ENCODE data around the gene USHBP1. TPM values are rescaled to one million over a fixed set of nuclear protein-coding genes. Genes with fewer than 3 reads are reported as not detected.

The USHBP1 gene
- total RNA-seq, 1 donor from 2014 or later: 0.29 TPM

DNA sequence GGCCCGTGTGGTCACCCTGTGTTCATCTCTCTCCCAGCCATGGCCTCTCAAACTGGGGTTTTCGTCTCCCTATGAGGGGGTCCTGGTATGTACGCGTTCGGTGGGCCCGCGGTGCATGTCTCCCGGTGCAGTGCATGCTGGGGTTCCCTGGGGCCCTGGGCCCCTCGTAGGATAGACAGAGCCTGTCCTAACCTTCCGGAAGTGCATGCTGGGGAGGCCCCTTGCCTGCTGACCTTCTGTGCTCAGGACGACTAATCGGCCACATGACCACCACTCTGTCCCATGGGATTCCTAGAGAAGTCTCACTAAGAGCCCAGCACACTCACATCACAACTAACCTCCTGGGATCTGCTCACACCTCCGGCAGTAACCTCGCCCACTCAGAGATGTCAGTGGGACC, 54.2 kb downstream of the USHBP1 start:
- H3K4me3 Mint-ChIP-seq: no peak overlapping the region
- H3K27ac Mint-ChIP-seq: no peak overlapping the region
- peaks cover 14% of the 10 kb centered on the region for H3K36me3 Mint-ChIP-seq
- TF ChIP-seq CTCF (conservative IDR thresholded peaks at IDR 0.05): no peak
- no peaks in the 10 kb centered on the region for H3K27me3 Mint-ChIP-seq
- H3K4me1 Mint-ChIP-seq (ENCODE audit: unreplicated experiment): peaks cover 8% of the 10 kb centered on the region
- no peak for DNase-seq (ENCODE audit: extremely low spot score, unreplicated experiment)
- no peaks in the 10 kb centered on the region for H3K9me3 Mint-ChIP-seq

DNA sequence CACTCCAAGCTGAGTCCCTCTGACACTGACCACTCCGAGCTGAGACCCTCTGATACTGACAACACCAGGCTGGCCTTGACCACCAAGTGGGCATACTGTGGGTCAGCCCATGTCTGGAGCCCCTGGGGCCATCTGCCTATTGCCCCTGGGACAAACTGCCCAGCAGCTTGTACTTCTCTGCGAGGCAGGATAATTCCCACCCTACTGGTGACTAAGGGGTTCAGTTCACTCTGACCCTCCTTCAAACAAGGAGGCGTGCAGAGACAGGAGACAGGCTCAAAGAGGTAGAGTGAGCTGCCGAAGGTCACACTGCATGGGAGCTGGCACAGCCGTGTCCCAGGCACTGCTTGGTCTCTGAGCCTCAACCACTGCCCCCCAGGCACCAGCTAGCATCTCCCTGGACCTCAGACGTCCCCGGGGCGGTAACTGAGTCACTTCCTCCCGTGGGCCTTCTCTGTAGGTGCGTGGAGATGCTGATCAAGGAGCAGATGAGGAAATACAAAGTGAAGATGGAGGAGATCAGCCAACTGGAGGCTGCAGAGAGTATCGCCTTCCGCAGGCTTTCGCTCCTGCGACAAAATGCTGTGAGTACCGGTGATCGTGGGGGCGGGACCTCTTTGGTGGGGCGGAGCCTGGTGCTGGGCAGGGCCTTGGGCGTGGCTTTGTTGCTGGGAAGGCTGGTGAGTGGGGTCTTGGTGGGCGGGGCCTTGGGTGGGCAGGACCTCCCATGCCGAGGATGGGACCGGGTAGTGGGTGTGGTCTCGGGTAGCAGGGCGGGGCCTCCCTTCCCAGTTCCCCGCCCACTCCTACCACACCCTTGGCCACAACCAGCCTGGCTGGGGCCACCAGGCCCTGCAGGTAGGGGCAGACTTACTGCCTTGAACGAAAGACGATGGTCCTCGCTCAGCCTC, 55.2 kb downstream of the USHBP1 start:
- Mint-ChIP-seq H3K36me3 (peaks cover 10% of the 10 kb centered on the region), H3K4me1 (ENCODE audit: unreplicated experiment) (peaks cover under 1% of the 10 kb centered on the region), H3K9me3 (no peaks in the 10 kb centered on the region), H3K4me3 (no peak overlapping the region), H3K27ac (no peak overlapping the region), H3K27me3 (no peaks in the 10 kb centered on the region)
- DNase-seq (ENCODE audit: extremely low spot score, unreplicated experiment): no peak
- TF ChIP-seq CTCF (conservative IDR thresholded peaks at IDR 0.05): no peak

DNA sequence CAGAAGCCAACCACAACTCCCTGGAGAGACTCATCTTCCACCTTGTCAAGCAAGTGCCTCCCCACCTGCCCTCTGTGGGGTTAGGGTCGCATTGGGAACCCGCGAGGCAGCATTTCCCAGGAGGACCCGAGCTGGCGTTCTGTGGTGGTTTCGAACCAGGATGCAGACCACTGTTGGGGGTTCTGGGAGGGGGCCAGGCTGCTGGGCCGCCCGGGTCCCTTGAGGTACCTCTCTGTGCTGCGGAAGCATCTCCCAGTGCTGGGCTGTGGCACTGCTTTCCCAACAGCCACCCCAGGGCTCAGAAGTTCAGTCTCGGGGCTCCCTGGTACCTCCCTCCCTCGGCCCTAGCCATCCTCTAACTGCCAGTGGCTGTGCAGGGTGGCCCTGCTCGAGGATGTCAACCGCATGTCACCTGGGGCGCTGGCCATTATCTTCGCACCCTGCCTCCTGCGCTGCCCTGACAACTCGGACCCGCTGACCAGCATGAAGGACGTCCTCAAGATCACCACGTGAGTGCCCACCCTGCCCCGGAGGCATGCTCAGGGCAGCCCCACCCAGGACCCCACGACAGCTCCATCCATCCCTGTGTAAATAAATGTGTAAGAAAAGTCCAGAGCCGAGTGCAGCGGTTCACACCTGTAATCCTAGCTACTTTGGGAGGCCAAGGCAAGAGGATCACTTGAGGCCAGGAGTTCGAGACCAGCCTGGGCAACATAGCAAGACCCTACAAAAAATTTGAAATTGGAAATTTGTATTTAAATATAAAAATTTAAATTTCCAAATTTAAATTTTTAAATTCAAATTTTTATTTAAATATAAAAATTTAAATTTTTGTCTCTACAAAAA, 57.6 kb downstream of the USHBP1 start:
- Mint-ChIP-seq H3K4me1 (ENCODE audit: unreplicated experiment) (no peaks in the 10 kb centered on the region), H3K9me3 (no peaks in the 10 kb centered on the region), H3K4me3 (no peak overlapping the region), H3K27ac (no peak overlapping the region), H3K36me3 (peaks cover 18% of the 10 kb centered on the region), H3K27me3 (no peaks in the 10 kb centered on the region)
- DNase-seq (ENCODE audit: extremely low spot score, unreplicated experiment): no peak
- TF ChIP-seq CTCF (conservative IDR thresholded peaks at IDR 0.05): no peak

DNA sequence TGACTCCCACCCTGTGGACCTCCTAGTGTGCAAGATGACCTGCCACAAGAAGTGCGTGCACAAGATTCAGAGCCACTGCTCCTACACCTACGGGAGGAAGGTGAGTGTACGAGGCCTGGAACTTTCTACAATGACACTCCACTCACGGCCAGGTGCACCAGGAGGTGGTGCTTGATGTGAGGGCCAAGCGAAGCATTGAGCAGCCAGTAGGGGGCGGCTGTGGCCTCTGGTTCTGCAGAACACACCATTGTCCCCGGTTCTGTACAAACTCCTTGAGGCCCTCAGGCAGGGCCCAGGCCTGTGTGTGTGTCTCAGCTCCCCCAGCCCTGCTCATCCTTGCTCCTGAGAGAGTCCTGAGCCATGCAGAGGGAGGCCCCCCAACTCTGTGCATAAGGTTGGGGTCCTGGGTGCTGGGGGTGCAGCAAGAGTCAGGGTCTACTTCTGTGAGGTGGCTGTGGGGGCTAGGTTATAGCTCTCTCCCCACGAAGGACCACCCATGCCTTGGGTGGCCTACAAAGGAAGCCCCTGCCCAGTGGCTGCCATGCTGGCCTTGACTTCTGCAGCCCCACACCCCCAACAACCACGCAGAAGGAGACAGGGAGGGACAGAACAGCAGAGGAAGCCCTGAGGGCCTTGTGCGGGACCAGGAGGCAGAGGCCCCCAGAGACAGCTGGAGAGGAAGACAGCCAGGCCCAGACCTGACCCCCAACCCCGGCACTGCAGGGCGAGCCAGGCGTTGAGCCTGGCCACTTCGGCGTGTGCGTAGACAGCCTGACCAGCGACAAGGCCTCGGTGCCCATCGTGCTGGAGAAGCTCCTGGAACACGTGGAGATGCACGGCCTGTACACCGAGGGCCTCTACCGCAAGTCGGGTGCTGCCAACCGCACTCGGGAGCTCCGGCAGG, 59.1 kb downstream of the USHBP1 start:
- peaks cover 23% of the 10 kb centered on the region for H3K36me3 Mint-ChIP-seq
- H3K4me3 Mint-ChIP-seq: no peak overlapping the region
- H3K27me3 Mint-ChIP-seq: no peaks in the 10 kb centered on the region
- no peak for DNase-seq (ENCODE audit: extremely low spot score, unreplicated experiment)
- no peak overlapping the region for H3K27ac Mint-ChIP-seq
- TF ChIP-seq CTCF (conservative IDR thresholded peaks at IDR 0.05): peak; percentile 74
- no peaks in the 10 kb centered on the region for H3K9me3 Mint-ChIP-seq
- H3K4me1 Mint-ChIP-seq (ENCODE audit: unreplicated experiment): no peaks in the 10 kb centered on the region

DNA sequence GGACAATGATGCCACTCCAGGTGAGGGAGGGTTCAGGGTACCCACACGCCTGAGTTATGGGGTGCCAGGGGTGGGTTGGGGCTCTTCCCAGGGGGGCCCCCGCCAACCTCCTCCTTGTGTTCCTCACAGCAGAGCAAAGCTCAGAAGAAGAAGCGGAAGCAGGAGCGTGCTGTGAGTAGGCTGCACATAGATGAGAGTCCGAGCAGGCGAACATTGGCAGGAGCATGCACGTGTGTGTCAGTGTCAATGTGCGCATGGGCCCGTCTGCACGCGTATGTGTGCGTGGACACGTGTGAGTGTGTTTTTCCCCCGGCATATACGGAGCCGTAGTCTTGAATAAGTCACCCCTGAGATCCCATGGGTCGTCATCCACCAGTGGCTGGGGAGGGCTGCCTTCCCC, 61.8 kb downstream of the USHBP1 start:
- peaks cover 23% of the 10 kb centered on the region for H3K36me3 Mint-ChIP-seq
- no peak overlapping the region for H3K4me3 Mint-ChIP-seq

More for the DNA sequence above, 61.8 kb downstream of the USHBP1 start:
- no peaks in the 10 kb centered on the region for H3K4me1 Mint-ChIP-seq (ENCODE audit: unreplicated experiment)
- H3K27ac Mint-ChIP-seq: no peak overlapping the region
- no peaks in the 10 kb centered on the region for H3K27me3 Mint-ChIP-seq
- no peaks in the 10 kb centered on the region for H3K9me3 Mint-ChIP-seq
- no peak for DNase-seq (ENCODE audit: extremely low spot score, unreplicated experiment)
- no peak for TF ChIP-seq CTCF (conservative IDR thresholded peaks at IDR 0.05)
